NCI-H128 (cell line): Measurements from ENCODE around the gene SMIM5.
"Not testable (repeated sequence)": the region's sequence is repeated elsewhere in the genome, so short reads cannot be mapped to it uniquely, and the experiment has no call there.

Source experiments
- DNase-seq: peaks from one replicate; lab custom pipeline; 2025; ENCODE audit not compliant: unreplicated experiment; lab: John Stamatoyannopoulos, UW

Gene SMIM5, protein sequence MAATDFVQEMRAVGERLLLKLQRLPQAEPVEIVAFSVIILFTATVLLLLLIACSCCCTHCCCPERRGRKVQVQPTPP

GRCh38 chr17:75632863-75633485 lies at the start of gene SMIM5:
TSS of gene SMIM5 (plus strand) at chr17:75633434. CDS start at chr17:75640202, 6,768 bp downstream.
- no peak for DNase-seq

DNA sequence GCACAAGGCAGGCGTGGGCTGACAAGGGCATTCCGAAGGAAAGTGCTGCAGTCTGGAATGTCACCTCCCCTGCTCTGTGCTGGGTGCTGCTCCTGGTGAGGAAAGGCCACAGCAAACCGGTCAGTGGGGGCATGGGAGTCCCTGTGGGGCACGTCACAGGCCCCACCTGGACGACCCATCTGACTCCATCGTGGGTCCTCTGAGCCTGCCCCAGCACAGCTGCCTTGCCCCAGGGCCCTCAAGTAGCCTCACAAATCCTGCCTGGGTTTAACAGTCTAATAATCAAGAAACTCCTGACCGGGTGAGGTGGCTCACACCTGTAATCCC lies 48.4 kb upstream of the SMIM5 start:
- no peak for DNase-seq

DNA sequence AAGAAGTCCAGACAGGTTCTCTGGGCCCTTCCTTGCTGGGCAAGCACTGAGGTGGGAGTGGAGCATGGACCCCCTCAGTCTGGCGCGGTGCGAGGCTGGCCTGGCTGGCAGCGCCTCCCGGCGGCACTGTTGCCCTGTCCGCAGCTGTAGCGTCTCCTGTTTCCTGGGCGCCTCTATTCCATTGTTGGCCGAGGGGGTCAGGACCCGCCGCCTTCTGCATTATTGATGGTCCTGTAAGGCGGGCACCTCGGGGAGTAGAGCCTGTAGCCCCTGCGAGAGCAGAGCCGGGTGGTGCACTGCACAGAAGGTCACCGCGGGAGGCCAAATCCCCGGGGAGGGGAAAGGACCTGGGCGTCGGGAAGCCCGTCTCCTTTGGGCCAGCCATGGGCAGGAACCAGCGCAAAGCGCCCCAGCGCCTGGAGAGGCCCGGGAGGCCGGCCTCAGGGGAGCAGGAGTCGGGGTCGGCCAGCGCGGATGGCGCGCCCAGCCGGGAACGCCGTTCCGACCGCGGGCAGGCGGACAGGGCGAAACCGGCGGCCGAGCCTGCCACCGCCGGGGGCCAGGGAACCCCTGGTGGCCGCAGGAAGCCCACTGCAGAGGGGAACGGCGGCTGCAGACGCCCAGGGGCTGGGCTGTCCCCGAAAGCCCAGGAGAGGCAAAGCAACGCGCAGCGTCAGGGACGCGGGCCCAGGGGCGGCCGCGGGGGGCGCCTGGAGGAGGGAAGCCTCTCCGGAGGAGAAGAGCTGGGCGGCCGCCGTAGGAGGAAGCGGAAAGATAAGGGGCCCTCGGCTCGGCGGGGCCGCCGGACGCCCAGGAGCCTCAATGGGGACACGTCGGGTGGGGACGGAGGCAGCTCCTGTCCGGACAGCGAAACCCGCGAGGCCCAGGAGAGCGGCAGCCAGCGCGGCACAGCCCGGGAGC lies 45.3 kb upstream of the SMIM5 start, which contains the start of gene MYO15B:
Gene MYO15B (plus strand): TSS at position 126 of the 921 bp plus-strand sequence. CDS start 258 bp downstream, at position 384.
- no peak for DNase-seq

GRCh38 chr17:75588596-75589011 lies 44.6 kb upstream of the SMIM5 start:
- no peak for DNase-seq

GRCh38 chr17:75589012-75589918 lies 44.0 kb upstream of the SMIM5 start:
- DNase-seq = peak; percentile 53

DNA sequence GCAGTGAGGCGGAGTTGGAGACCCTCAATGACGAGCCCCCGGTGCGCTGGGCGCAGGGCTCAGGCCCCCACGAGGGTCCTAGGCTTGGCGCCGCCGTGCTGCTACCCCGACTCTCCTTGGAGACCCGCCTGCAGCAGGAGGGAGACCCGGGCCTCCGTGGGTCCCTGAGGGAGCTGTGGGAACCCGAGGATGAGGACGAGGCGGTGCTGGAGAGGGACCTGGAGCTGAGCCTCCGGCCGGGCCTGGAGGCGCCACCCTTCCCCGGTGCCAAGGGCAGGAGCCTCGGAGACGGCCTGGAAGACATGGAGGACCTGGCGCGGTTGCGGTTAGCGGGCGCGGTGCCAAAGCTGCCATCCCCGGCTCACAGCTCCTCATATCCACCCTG lies 43.3 kb upstream of the SMIM5 start:
- no peak for DNase-seq

DNA sequence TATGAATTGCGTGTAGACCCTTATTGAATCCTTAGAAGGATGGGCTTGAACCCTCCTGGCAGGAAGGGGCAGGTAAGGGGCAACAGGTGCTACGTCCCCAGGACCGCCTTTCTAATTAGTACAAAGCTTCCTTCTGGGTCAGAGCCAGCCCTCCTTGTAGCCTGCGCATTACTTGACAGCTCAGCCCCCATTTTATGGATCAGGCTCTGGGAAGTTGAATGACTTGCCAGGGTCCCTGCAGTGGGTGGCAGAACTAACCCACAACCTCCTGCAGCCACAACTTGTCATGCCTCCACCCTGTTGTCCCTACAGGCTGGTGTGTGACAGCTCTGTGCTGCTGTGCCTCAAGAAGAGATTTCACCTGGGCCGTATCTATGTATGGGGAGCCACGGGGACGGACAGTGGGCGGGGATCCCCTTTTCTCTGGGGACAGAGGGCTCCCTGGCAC lies 42.9 kb upstream of the SMIM5 start:
- no peak for DNase-seq

DNA sequence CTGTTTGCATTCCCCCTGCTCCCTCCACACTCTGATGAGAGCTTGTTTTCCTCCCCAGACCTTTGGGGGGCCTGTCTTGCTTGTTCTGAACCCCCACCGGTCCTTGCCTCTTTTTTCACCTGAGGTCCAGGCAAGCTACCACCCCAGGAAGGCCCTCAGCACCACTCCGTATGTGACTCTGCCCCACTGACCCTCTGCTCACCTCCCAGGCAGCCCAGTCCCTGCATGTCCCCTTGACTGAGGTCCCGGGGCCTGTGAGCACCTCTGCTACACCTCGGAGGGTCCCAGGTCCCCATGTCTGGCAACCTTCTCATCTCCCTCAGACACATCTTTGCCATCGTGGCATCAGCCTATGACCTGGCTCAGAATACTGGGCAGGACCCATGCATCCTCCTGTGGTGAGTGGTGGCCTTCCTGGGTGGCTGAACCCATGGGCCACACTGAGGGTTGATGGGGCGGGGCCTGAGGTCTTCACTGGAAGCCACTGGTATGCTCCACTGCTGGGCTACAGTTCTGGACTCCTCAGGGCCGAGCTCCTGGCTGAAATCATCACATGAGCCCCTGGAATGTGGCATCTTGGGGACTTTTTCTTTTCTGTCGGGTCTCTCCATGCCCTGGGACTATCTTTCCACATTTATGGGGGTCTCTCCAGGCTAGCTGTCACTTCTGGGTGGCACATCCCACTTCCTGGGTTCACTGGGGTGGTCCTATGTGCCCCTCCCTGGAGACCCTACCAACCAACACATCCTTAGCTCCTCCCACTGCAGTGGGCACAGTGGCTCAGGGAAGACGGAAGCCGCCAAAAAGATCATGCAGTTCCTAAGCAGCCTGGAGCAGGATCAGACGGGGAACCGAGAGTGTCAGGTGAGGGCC lies 42.1 kb upstream of the SMIM5 start:
- DNase-seq = no peak

DNA sequence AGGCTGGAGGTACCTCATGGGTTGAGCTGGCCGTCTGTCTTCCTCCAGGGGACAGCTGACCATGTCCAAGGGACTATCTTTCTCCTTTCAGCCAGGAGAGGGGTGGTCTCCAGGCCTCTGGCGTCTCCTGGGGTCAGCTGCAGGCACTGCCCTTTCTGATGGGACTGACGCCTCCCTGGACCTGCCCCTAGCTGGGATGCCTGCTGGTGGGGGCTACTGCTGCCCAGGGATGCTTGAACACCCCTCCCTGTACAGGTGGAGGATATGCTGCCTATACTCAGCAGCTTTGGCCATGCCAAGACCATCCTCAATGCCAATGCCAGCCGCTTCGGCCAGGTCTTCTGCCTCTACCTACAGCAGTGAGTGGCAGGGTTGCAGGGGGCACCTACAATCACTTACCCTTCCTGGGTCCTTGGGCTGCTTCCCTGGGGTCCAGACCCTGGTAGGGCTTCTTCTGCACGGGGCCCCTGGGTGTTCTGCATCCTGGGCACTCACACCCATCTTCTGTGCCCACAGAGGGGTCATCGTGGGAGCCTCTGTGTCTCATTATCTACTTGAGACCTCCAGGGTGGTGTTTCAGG lies 41.4 kb upstream of the SMIM5 start:
- DNase-seq = no peak

DNA sequence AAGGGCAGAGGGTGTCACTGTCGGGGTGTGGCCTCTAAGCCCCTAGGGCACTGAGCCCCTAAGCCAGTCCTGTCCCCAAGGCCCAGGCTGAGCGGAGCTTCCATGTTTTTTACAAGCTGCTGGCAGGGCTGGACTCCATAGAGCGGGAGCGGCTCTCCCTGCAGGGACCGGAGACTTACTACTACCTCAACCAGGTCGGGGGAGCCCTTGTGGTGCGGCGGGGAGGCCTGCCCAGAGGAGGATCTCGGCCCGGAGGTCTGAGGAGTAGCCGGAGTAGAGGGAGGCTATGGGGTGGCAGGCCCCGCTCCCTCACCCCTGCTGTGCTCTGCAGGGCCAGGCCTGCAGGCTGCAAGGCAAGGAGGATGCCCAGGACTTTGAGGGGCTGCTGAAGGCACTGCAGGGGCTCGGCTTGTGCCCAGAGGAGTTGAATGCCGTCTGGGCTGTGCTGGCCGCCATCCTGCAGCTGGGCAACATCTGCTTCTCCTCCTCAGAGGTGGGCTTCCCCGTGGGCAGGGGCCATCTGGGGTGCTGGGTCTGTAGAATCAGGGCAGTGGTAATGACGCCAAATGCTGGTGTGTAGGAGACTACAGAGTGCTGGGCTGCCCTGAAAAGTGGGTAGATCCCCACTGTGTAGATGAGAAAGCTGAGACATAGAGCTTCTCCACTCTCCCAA lies 40.8 kb upstream of the SMIM5 start:
- no peak for DNase-seq

DNA sequence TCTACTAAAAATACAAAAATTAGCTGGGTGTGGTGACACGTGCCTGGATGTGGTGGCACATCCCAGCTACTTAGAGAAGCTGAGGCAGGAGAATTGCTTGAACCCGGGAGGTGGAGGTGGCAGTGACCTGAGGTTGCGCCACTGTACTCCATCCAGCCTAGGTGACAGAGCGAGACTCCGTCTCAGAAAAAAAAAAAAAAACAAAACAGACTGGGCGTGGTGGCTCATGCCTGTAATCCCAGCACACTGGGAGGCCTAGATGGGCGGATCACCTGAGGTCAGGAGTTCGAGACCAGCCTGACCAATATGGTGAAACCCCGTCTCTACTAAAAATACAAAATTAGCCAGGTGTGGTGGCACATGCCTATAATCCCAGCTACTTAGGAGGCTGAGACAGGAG lies 39.8 kb upstream of the SMIM5 start:
- DNase-seq = not testable (repeated sequence)

- no peak for DNase-seq
Measured at GRCh38 chr17:75594499-75595283, 38.5 kb upstream of the SMIM5 start.

- DNase-seq = no peak
Measured at GRCh38 chr17:75595284-75595919, 37.8 kb upstream of the SMIM5 start.

- no peak for DNase-seq
Measured at GRCh38 chr17:75595920-75596313, 37.3 kb upstream of the SMIM5 start.

- DNase-seq = no peak
Measured at GRCh38 chr17:75596320-75597087, 36.7 kb upstream of the SMIM5 start.

DNA sequence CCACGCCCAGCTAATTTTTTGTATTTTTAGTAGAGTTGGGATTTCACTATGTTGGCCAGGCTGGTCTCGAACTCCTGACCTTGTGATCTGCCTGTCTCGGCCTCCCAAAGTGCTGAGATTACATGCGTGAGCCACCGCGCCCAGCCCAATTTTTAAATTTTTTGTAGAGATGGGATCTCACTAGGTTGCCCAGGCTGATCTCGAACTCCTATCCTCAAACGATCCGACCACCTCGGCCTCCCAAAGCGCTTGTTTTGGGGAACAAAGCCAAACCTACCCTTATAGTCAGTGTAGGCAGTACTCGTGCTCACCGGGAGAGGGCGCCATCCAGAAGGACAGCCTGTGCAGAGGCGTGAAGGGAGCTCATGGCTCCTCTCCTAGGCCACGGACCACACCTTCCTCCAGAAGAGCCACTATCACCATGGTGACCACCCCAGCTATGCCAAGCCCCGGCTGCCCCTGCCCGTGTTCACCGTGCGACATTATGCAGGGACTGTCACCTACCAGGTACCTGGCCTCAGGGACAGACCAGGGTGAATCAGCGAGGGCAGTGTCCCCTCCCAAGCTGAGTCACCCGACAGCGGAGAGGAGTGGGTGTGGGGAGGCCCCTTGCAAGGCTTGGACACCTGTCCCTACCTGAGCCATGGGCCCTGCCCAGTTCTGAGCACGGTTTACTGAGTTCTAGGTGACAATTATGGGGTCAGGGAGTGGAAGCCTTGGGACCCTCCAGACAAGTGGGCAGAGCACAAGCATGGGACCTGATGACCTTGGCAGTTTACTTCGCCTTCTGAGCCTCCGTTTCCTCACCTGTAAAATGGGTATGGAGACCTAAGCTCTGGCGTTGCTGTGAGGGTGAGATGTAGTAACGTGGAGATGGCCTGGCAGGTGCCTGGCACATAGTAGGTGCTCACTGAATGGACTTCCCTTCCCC lies 31.9 kb upstream of the SMIM5 start:
- DNase-seq = no peak
